CD4-positive, alpha-beta T cell treated with Interferon gamma for 1 hour (primary cell): Measurements from ENCODE around the gene B4GALT6.

ENCODE experiments used
- DNase-seq: peaks from one replicate; pipeline ENCODE4 v3.0.0-alpha.2; 2020

Gene B4GALT6

DNA sequence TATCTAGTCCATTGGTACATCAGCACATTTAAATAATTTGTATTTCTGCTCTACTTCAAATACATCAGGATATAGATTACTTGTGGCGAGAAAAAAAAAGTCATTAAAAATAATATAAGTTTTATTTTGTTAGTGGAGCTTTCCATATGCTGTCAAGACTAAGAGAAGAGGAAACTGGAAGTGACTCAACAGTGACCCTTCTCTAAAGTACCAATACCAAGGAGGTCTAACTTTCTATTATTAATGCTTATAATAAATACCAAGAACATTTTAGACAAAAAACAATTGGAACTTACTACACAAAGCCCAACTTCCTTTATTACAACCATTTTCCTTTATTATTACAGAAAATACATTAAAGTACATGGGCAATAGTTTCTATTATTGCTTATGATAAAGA is 52.9 kb downstream of the B4GALT6 start:
- DNase-seq, result no peak

DNA sequence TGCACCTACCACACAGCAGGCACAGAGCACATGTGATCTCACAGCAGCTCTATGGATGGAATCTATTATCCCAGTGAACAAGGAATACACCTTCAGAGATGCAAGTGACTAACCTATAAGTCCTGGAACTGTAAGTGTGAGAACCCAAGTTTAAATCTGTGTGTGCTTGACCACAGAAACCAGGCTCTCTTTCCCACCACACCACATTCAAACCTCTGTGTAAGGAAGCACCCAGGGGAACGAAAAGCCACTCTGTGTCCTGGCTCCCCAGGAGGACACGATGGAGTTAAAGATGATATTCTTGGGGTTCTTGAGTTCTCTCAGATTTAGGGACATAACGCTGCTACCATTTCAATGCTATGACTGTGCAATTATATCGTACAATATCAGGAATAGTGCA is 53.8 kb downstream of the B4GALT6 start:
- DNase-seq, result no peak

DNA sequence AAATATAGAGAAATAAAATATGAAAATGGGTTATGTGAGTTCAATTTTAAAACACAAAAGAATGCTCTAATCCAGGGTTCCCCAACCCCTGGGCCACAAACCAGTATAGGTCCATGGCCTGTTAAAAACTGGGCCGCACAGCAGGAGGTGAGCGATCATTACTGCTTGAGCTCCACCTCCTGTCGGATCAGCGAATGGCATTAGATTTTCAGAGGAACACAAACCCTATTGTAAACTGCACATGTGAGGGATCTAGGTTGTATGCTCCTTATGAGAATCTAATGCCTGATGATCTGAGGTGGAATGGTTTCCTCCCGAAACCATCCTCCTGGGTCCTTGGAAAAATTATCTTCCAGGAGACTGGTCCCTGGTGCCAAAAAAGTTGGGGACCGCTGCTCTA is 58.0 kb downstream of the B4GALT6 start:
- no peak for DNase-seq

GRCh38 chr18:31624892-31625640 is 59.3 kb downstream of the B4GALT6 start:
- no peak for DNase-seq

DNA sequence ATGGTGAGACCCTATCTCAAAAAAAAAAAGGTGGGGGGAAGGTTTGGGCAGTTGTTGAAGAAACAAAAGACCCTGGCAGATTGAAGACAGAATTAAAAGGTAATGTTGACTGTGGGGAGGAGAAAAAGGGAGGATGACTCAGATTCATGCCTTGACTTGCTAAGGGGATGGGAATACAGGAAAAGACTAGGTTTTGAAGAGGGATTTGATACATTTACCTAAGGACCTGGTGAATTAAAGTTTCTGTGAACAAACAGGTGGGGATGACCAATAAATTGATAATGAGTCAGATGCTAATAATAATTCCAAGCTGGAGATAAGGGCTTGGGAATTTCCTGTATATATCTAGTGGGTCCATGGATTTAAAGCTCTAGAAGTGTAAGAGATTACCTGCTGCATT is 65.1 kb downstream of the B4GALT6 start:
- DNase-seq, result no peak

- DNase-seq, result no peak
Observed at GRCh38 chr18:31618801-31619200, 65.6 kb downstream of the B4GALT6 start.

DNA sequence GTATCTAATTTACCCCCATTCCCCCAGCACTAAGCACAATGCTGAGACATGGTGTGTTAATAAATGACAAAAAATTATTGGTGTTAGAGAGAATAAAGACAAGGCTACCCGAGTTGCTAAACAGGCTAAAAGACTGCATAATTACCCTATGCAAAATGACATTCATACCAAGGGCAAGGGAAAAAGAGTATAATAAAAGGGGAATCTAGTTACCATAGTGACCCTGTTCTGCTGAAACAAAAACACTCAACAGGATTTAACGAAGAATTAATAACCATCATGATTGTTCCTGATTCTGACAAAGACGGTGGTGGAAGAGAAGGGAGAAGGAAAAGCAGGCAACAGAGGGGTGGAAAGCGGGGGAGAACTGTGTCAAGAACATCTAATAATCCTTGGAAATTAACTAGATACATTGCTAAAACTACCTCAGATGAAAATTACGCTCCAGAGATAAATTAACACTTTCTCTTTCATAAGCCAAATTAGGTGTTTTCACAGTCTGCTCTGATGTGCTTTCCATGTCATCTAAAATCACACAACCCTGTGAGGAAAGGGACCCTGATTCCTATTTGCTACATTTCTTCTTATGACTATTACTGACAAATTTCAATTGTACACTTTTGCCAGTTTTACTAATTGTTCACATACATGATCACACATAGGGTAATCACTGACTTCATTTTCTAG is 67.2 kb downstream of the B4GALT6 start:
- no peak for DNase-seq

GRCh38 chr18:31616586-31616985 is 67.8 kb downstream of the B4GALT6 start:
- no peak for DNase-seq

DNA sequence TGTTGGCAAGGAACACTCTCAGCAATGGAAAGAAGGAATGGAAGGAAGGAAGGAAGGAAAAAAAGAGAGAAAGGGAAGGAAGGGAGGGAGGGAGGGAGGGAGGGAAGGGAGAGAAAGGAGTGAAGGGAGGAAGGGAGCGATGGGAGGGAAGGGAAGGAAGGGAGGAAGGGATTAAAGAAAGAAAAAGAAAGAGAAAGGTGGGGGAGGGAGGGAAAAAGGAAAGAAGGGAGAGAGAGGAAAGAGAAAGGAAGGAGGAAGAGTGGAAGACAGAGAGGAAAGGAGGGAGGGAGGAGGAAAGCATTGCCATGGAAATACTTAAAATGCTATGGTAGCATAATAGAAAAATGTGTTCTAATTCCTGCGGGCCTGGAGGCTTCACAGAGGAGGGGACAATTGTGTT is 70.3 kb downstream of the B4GALT6 start:
- DNase-seq, result no peak

DNA sequence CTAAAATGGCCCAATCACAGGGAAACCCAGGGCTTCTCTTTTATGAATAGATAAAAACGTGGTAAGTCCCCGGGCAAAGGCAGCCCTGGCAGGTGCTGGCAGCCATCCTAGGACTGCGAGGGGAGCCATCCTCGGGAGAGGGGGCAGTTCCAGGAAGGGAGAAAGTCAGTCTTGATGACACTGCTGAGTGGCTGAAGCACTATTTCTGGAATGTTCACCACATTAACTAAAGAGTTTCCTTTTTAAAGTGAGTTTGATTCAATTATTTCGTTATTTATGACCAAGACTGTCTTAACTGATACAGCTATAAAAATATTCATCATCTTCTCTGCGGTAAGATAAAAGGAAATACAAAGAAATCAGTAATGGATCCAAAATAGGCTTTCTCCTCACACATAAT is 72.3 kb downstream of the B4GALT6 start:
- DNase-seq, result no peak

GRCh38 chr18:31611511-31611910 is 72.9 kb downstream of the B4GALT6 start:
- no peak for DNase-seq

DNA sequence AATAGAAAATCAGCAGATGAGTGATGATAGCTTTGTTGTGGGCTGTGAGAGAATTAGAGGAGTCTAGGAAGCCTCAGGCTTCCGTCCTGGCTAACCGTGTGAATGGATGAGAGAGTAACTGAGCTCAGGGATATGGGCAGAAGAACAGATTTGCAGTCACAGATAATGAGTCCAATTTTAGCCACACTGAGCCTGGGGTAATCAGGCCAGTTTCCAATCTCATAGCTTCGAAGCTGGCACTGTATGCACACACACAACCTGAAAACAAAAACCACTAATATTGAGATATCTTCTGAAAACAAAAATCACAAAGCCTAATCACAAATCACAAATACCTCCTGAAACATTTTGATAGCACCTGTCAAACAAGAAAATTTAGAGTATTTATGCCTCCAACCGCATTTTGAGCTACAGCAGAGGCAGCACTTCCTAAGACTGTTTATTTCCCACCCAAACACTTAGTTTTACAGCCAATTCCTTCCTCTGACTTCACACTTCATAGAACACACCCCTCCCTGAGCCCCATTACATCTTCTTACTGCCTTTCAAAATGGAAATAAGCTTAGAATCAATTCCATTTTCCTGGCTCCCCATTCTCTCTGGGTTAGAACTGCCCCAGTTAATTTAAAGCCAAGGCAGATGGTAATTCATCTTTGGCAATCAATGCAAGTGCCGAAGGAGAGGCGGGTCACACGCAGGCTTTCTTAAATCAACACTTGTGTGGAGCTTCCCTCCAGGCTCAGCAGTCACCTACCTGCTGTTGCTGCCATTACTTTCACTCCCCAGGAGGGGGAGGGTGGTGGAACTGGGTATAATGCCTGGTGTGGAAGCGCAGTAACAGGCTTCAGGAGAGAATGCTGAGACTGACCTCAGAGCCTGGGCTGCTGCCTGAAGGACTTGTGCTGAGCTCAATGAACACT is 73.8 kb downstream of the B4GALT6 start:
- DNase-seq, result no peak

DNA sequence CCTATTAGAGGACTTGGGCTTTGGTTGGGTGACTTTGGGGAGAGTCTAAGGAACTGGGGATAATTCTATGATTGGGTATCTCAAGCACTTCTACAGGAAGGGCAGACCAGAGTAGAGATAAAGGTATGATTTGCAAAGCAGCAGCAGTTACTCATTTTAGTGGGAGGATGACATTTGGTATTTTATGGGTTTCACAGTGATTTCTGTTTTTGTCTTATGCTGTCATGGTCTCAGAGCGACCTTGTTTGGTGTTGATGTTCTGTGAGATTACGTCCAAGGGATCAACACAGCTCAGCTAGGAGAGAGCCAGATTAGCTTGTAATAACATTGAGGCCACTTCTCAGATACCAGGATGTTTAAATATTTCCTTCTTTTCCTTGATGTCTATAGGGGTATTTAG is 74.5 kb downstream of the B4GALT6 start:
- DNase-seq, result no peak

DNA sequence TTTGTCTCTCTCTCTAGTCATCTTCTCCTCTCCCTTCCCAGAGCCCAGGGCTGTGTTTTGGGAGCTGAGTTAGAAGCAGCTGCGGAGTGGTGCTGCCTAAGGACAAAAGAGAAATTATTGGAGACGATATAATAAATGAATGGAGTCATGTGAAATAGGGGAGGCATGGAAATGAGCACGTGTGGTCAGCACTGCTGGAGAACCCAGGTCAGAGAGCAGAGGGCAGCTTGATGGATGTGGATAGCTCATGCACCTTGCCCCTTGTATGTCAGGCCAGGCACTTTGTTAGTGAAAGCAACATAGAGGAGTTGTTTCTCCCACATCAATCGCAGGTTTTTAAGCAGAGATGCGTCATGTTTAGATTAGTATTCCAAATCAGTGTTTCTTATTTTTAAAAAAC is 77.0 kb downstream of the B4GALT6 start:
- DNase-seq, result no peak

GRCh38 chr18:31606265-31606664 is 78.1 kb downstream of the B4GALT6 start:
- DNase-seq, result no peak

GRCh38 chr18:31603315-31603714 is 81.1 kb downstream of the B4GALT6 start:
- no peak for DNase-seq

DNA sequence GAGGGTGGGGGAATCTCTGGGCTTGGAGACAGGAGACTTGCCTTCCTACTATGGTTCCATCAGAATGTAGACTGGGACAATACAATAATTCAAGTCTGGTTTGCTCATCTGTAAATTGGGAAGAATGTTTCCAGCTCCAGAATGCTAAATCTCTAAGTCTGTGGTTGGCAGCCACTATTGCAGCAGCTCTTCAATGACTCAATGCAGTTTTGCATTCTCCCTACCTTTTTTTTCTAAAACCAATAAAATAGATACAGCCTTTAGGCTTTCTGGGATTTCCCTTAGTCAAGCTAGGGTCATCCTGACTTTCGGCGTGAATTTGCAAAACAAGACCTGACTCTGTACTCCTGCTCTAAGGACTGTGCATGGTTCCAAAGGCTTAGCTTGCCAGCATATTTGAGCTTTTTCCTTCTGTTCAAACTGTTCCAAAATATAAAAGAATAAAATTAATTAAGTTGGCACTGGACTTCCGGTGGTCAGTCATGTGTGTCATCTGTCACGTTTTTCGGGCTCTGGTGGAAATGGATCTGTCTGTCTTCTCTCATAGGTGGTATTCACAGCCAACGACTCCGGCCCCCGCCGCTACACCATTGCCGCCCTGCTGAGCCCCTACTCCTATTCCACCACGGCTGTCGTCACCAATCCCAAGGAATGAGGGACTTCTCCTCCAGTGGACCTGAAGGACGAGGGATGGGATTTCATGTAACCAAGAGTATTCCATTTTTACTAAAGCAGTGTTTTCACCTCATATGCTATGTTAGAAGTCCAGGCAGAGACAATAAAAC is 86.2 kb downstream of the B4GALT6 start:
- DNase-seq, result no peak

- DNase-seq, result no peak
Observed at GRCh38 chr18:31596081-31596872, 88.1 kb downstream of the B4GALT6 start.

DNA sequence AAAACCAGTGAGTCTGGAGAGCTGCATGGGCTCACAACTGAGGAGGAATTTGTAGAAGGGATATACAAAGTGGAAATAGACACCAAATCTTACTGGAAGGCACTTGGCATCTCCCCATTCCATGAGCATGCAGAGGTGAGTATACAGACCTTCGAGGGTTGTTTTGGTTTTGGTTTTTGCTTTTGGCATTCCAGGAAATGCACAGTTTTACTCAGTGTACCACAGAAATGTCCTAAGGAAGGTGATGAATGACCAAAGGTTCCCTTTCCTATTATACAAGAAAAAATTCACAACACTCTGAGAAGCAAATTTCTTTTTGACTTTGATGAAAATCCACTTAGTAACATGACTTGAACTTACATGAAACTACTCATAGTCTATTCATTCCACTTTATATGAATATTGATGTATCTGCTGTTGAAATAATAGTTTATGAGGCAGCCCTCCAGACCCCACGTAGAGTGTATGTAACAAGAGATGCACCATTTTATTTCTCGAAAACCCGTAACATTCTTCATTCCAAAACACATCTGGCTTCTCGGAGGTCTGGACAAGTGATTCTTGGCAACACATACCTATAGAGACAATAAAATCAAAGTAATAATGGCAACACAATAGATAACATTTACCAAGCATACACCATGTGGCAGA is 89.1 kb downstream of the B4GALT6 start:
- DNase-seq, result no peak

- no peak for DNase-seq
Observed at GRCh38 chr18:31592506-31593157, 91.7 kb downstream of the B4GALT6 start.

GRCh38 chr18:31591628-31592027 is 92.8 kb downstream of the B4GALT6 start, which contains the start of gene TTR:
TSS of gene TTR (plus strand) at chr18:31591877. CDS start at chr18:31591903, 26 bp downstream.
- no peak for DNase-seq
